SK-N-SH (cell line): ENCODE measurements around the gene PSMD10. TPM values are rescaled to one million over a fixed set of nuclear protein-coding genes. Genes with fewer than 3 reads are reported as not detected.

ENCODE experiments used
- CTCF ChIA-PET: fragments of 300-600, 350-600 bp; formaldehyde crosslinking; extraction: SDS; loops from one replicate; lab custom pipeline; 2021; lab: Yijun Ruan, JAX
- POLR2A ChIA-PET: fragments of 350-600 bp; sonication (Branson Sonifier 250); formaldehyde crosslinking; extraction: SDS; loops from one replicate; lab custom pipeline; 2020; ENCODE audit warnings: antibody characterized with exemption, inconsistent platforms; lab: Yijun Ruan, JAX
- DNase-seq: peaks from one replicate; pipeline ENCODE4 v3.0.0; 2012
- H2AFZ ChIP-seq: fragments of 200-600 bp; sonication (generic); 2 replicates; pipeline ENCODE4 v1.8.1; 2016; ENCODE audit warnings: antibody characterized with exemption, mild to moderate bottlenecking, low read depth
- H3F3A ChIP-seq: fragments of 200-600 bp; sonication (generic); replicated peaks from 2 replicates; pipeline ENCODE3; 2016; ENCODE audit warnings: antibody characterized with exemption, mild to moderate bottlenecking; ENCODE audit not compliant: insufficient read depth
- H3K27ac ChIP-seq, 2 experiments: fragments of 200-500 bp in 1 of 2; fragments of 200-600 bp in 1 of 2; sonication (Bioruptor generic) in 1 of 2; sonication (generic), shearing (Covaris generic) in 1 of 2; 2 replicates each; pipeline versions ENCODE4 v1.5.1 to v1.6.1; 2014 to 2016; ENCODE audit warnings: low read depth in 2 of 2, inconsistent platforms in 1 of 2, low read length in 1 of 2, mild to moderate bottlenecking in 1 of 2, mixed read lengths in 1 of 2
- H3K27me3 ChIP-seq: fragments of 200-600 bp; sonication (generic), shearing (Covaris generic); 2 replicates; pipeline ENCODE4 v1.6.1; 2016; ENCODE audit warnings: mixed run types; ENCODE audit not compliant: insufficient read depth
- H3K36me3 ChIP-seq, 2 experiments: fragments of 200-500 bp in 1 of 2; fragments of 200-600 bp in 1 of 2; sonication (Bioruptor generic) in 1 of 2; sonication (generic) in 1 of 2; replicated peaks in 1 of 2; 2 replicates each; pipeline versions ENCODE3 to v1.5.1; 2014 to 2016; ENCODE audit warnings: low read length in 1 of 2, mild to moderate bottlenecking in 1 of 2; ENCODE audit not compliant: insufficient read depth in 2 of 2, control insufficient read depth in 1 of 2
- H3K4me1 ChIP-seq, 2 experiments: fragments of 200-500 bp in 1 of 2; fragments of 200-600 bp in 1 of 2; sonication (Bioruptor generic) in 1 of 2; sonication (generic), shearing (Covaris generic) in 1 of 2; 2 replicates each; pipeline versions ENCODE4 v1.5.1 to v1.6.1; 2014 to 2016; ENCODE audit warnings: low read depth in 1 of 2, low read length in 1 of 2, mixed run types in 1 of 2; ENCODE audit not compliant: insufficient read depth in 2 of 2, control insufficient read depth in 1 of 2
- H3K4me2 ChIP-seq: fragments of 200-600 bp; sonication (generic), shearing (Covaris generic); 2 replicates; pipeline ENCODE4 v1.6.1; 2017; ENCODE audit warnings: mixed run types
- H3K4me3 ChIP-seq, 2 experiments: fragments of 200-500 bp in 1 of 2; fragments of 200-600 bp in 1 of 2; sonication (Bioruptor generic) in 1 of 2; sonication (generic), shearing (Covaris generic) in 1 of 2; 2 replicates each; pipeline versions ENCODE4 v1.5.1 to v1.8.1; 2014 to 2016; ENCODE audit warnings: low read depth in 2 of 2, inconsistent platforms in 1 of 2, low read length in 1 of 2, mild to moderate bottlenecking in 1 of 2, mixed read lengths in 1 of 2, moderate library complexity in 1 of 2
- H3K79me2 ChIP-seq: fragments of 200-600 bp; sonication (generic); 2 replicates; pipeline ENCODE4 v1.8.1; 2017; ENCODE audit warnings: mild to moderate bottlenecking; ENCODE audit not compliant: insufficient read depth
- H3K9ac ChIP-seq: fragments of 200-600 bp; sonication (generic); 2 replicates; pipeline ENCODE4 v1.6.1; 2017; ENCODE audit warnings: mixed run types
- H3K9me2 ChIP-seq: fragments of 200-600 bp; sonication (generic); 2 replicates; pipeline ENCODE4 v1.6.1; 2017; ENCODE audit warnings: mixed run types
- H3K9me3 ChIP-seq: fragments of 200-600 bp; sonication (generic); 2 replicates; pipeline ENCODE4 v1.6.1; 2017; ENCODE audit warnings: mixed run types, mild to moderate bottlenecking, moderate library complexity
- H4K20me1 ChIP-seq: fragments of 200-600 bp; sonication (generic); 2 replicates; pipeline ENCODE4 v1.6.1; 2017; ENCODE audit warnings: mild to moderate bottlenecking, mixed run types; ENCODE audit not compliant: insufficient read depth
- CHD2 ChIP-seq: fragments of 150-350 bp; IDR thresholded peaks from 2 replicates; pipeline ENCODE4 v1.6.1; 2018; ENCODE audit warnings: low read length; ENCODE audit not compliant: partially characterized antibody
- ELF1 ChIP-seq: IDR thresholded peaks from 2 replicates; pipeline ENCODE4 v1.4.0; 2012
- FOXJ3 ChIP-seq: sonication (generic); formaldehyde crosslinking; IDR thresholded peaks from 2 replicates; pipeline ENCODE4 v1.5.1; 2020; ENCODE audit warnings: mild to moderate bottlenecking, missing genetic modification reagents
- FOXM1 ChIP-seq: IDR thresholded peaks from 2 replicates; pipeline ENCODE4 v1.4.0; 2012; ENCODE audit warnings: low read depth, mild to moderate bottlenecking
- GABPA ChIP-seq: IDR thresholded peaks from 2 replicates; pipeline ENCODE4 v1.4.0; 2012; ENCODE audit warnings: low read depth, mild to moderate bottlenecking
- GATA2 ChIP-seq: sonication (generic); formaldehyde crosslinking; IDR thresholded peaks from 2 replicates; pipeline ENCODE4 v1.5.0; 2020; ENCODE audit warnings: mild to moderate bottlenecking, missing genetic modification reagents
- IRF3 ChIP-seq: fragments of 150-350 bp; IDR thresholded peaks from 2 replicates; pipeline ENCODE4 v1.6.1; 2016; ENCODE audit warnings: mild to moderate bottlenecking, low read depth, low read length
- MAX ChIP-seq: IDR thresholded peaks from 2 replicates; pipeline ENCODE4 v1.4.0; 2012; ENCODE audit warnings: low read depth
- MEF2A ChIP-seq: IDR thresholded peaks from 2 replicates; pipeline ENCODE4 v1.4.0; 2012; ENCODE audit warnings: low read depth, borderline replicate concordance
- PBX3 ChIP-seq: IDR thresholded peaks from 2 replicates; pipeline ENCODE4; 2012
- RAD21 ChIP-seq: IDR thresholded peaks from 2 replicates; pipeline ENCODE4 v1.6.1; 2012; ENCODE audit warnings: mild to moderate bottlenecking, low read length
- RCOR1 ChIP-seq: fragments of 150-350 bp; IDR thresholded peaks from 2 replicates; pipeline ENCODE4 v1.6.1; 2017; ENCODE audit warnings: antibody characterized with exemption, low read length
- RFX5 ChIP-seq: IDR thresholded peaks from 2 replicates; pipeline ENCODE4 v1.6.1; 2012; ENCODE audit warnings: mild to moderate bottlenecking, improper control_type of control experiment, low read length
- RXRA ChIP-seq: IDR thresholded peaks from 2 replicates; pipeline ENCODE4 v1.4.0; 2012; ENCODE audit warnings: low read depth, mild to moderate bottlenecking, borderline replicate concordance
- SMC3 ChIP-seq: IDR thresholded peaks from 2 replicates; pipeline ENCODE4 v1.6.1; 2012; ENCODE audit warnings: low read depth, low read length, improper control_type of control experiment
- USF1 ChIP-seq: IDR thresholded peaks from 2 replicates; pipeline ENCODE4 v1.4.0; 2012; ENCODE audit warnings: low read depth, borderline replicate concordance
- USF2 ChIP-seq: fragments of 150-350 bp; IDR thresholded peaks from 2 replicates; pipeline ENCODE4 v1.6.1; 2017; ENCODE audit warnings: antibody characterized with exemption, low read length, low read depth, borderline replicate concordance
- ZBTB33 ChIP-seq: IDR thresholded peaks from 2 replicates; pipeline ENCODE4 v1.4.0; 2012; ENCODE audit warnings: low read depth, borderline replicate concordance
- polyA plus RNA-seq, 3 experiments: library from polyadenylated mRNA; depleted of rRNA; stranded (reverse); fragments of >200 nt; gene quantifications; 2 replicates each; pipeline ENCODE4 v1.2.3, GENCODE V29; 2012

PSMD10 gene
- polyA plus RNA-seq, 1 of the 3 experiments (the other 2 are of a cell fraction) = 53.0 TPM

- H3K79me2 ChIP-seq = no peaks in the 10 kb centered on the region
- CTCF ChIA-PET = interaction anchor here (0.9 kb wide), 1 partner anchor 110 kb away, joined by 3 read pairs; no protein-coding TSS in a partner anchor
- DNase-seq = no peak
- H3K9me2 ChIP-seq = no peaks in the 10 kb centered on the region
- no peak overlapping the region for H3K4me3 ChIP-seq
- TF ChIP-seq RCOR1 = no peak
- no peak for TF ChIP-seq GABPA
- no peak for TF ChIP-seq USF1
- no peak for TF ChIP-seq MAX
- no peak for TF ChIP-seq USF2
- TF ChIP-seq ELF1 = no peak
- no peak for TF ChIP-seq RXRA
- TF ChIP-seq FOXJ3 (CRISPR knock-in tag) = no peak
- TF ChIP-seq RAD21 = no peak
- no peak for TF ChIP-seq ZBTB33
- no peak for TF ChIP-seq RFX5
- no peak for TF ChIP-seq FOXM1
- TF ChIP-seq MEF2A = no peak
- H3K9me3 ChIP-seq = no peaks in the 10 kb centered on the region
- H2AFZ ChIP-seq = no peak overlapping the region
- no peak overlapping the region for H3K27ac ChIP-seq
- no peak overlapping the region for H3K4me2 ChIP-seq
- H3K9ac ChIP-seq = no peak overlapping the region
- no peaks in the 10 kb centered on the region for H3F3A ChIP-seq
- POLR2A ChIA-PET = no interaction called here
- no peaks in the 10 kb centered on the region for H3K36me3 ChIP-seq
- H4K20me1 ChIP-seq = no peaks in the 10 kb centered on the region
- H3K27me3 ChIP-seq = no peaks in the 10 kb centered on the region
- H3K4me1 ChIP-seq = no peaks in the 10 kb centered on the region
These were observed 23.2 kb upstream of the PSMD10 start for GRCh38 chrX:108114541-108114940.

GRCh38 chrX:108105473-108105872, 14.1 kb upstream of the PSMD10 start:
- no peak overlapping the region for H3K9ac ChIP-seq
- POLR2A ChIA-PET = no interaction called here
- no peak overlapping the region for H2AFZ ChIP-seq
- H3K4me2 ChIP-seq = no peak overlapping the region
- H3K27ac ChIP-seq = no peak overlapping the region
- TF ChIP-seq CHD2 (no peak), SMC3 (no peak), IRF3 (no peak), ELF1 (no peak), GATA2 (CRISPR knock-in tag) (no peak), RXRA (no peak), PBX3 (no peak)
- no peaks in the 10 kb centered on the region for H3K79me2 ChIP-seq
- no peaks in the 10 kb centered on the region for H4K20me1 ChIP-seq
- no peak for DNase-seq
- H3K9me3 ChIP-seq = no peaks in the 10 kb centered on the region
- CTCF ChIA-PET = no interaction called here
- no peak overlapping the region for H3K4me3 ChIP-seq
- H3K36me3 ChIP-seq = no peaks in the 10 kb centered on the region
- H3K9me2 ChIP-seq = no peaks in the 10 kb centered on the region; the same call in 1 of the 2 replicates
- no peaks in the 10 kb centered on the region for H3K27me3 ChIP-seq
- H3K4me1 ChIP-seq = no peaks in the 10 kb centered on the region
- no peaks in the 10 kb centered on the region for H3F3A ChIP-seq
